Testis (tissue), 2 donors: Measurements from ENCODE around the gene TSKU.

Source experiments
- CTCF ChIP-seq, 3 experiments: fragments of 450-650 bp in 2 of 3; fragments of 200-600 bp in 1 of 3; sonication (generic) in 1 of 3; IDR thresholded peaks; one replicate each; pipeline ENCODE4 v1.5.1; 2016 to 2019; ENCODE audit warnings: antibody characterized with exemption in 3 of 3, mild to moderate bottlenecking in 2 of 3, moderate library complexity in 1 of 3
- POLR2A ChIP-seq: fragments of 450-650 bp; IDR thresholded peaks from one replicate; pipeline ENCODE4 v1.6.1; 2017; ENCODE audit warnings: antibody characterized with exemption, mild to moderate bottlenecking, moderate library complexity

- TF ChIP-seq CTCF (IDR thresholded peaks at IDR 0.05) (no peak), POLR2A (no peak)
Observed at GRCh38 chr11:76763573-76764346, 19.4 kb upstream of the TSKU start.
